GM18517 (cell line): Measurements from ENCODE around the gene R3HDM4.

Source experiments
- ATAC-seq: cut with Tn5 transposase; IDR thresholded peaks from one replicate; pipeline ENCODE4 v1.9.1; 2021; ENCODE audit warnings: mild to moderate bottlenecking, moderate library complexity; ENCODE audit not compliant: unreplicated experiment

R3HDM4 gene

DNA sequence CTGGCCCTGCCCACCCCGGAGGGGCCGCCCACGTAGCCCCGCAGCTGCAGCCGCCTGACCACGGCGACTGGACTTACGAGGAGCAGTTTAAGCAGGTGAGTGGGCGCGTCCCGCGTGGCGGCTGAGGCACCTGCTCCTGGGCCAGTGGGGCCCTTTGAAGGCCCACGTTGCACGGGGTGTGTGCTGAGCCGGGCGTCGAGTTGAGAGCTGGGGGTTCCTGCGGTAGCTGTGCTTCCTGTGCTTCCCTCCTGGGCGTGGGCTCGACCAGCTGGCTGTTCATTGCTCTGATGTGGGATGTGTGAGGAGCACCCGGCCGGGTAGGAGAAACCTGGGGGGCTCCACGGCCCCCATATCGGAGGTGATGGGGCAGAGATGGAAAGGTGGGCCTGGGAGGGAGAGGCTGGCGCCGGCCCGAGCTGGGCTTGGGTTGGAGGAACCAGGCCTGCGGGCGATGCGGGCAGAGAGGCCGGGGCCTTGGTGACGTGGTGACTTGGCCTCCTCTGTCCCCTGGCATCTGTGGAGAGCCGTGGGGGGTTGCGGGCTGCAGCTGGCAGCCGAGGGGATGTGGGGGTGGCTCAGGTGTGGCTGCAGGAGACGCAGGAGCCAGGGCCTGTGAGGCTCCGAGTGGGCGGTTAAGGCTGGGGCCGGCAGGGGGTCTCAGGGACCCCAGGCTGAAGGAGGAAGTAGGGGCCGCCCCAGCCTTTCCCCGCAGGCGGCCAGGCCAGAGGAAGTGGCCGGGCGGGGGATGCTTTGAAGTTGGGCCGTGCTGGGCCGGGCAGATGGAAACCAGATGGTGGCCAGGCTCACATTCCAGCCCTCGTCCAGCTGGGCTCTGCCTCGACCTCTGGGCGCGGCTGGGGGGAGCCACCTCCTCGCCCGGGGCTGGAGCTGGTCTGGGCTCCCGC lies 19.9 kb upstream of the R3HDM4 start:
- no peak for ATAC-seq

DNA sequence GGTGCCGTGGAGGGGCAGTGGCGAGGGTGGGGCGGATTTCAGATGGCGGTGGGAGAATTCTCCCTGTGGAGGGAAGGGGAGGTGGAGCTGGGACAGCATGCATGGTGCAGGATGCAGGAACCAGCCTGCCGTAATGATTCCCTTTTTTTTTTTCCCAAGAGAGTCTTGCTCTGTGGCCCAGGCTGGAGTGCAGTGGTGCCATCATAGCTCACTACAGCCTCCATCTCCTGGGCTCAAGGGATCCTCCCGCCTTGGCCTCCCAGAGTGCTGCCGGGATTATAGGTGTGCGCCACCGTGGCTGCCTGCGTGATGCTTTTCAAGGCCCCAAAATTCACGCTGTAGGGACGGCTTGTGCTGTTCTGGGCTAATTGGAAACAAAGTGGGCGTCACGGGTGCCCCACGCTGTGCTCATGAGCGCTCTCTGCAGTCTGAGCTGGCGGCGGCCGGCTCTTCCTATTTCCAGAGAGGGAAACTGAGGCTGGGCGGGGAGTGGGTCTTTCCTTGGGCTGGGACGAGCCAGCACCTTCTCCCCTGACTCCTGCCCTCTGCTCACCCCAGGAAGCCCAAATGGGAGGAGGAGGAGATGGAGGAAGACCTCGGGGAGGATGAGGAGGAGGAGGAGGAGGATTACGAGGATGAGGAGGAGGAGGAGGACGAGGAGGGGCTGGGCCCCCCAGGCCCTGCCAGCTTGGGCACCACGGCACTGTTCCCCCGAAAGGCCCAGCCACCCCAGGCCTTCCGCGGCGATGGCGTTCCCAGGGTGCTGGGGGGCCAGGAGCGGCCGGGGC lies 19.0 kb upstream of the R3HDM4 start:
- ATAC-seq, result no peak

DNA sequence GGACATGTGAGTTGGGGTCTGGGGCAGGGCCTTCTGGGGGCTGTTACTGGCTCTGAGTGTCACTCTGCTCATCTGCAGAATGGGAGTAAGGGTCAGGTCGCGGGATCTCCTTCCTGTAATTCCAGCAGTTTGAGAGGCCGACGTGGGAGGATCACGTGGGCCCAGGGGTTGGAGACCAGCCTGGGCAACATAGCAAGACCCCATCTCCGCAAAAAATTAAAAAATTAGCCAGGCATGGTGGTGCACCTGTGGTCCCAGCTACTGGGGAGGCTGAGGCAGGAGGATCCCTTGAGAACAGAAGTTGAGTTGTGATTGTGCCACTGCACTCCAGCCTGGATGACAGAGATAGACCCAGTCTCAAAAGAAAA lies 16.9 kb upstream of the R3HDM4 start:
- ATAC-seq, result no peak

DNA sequence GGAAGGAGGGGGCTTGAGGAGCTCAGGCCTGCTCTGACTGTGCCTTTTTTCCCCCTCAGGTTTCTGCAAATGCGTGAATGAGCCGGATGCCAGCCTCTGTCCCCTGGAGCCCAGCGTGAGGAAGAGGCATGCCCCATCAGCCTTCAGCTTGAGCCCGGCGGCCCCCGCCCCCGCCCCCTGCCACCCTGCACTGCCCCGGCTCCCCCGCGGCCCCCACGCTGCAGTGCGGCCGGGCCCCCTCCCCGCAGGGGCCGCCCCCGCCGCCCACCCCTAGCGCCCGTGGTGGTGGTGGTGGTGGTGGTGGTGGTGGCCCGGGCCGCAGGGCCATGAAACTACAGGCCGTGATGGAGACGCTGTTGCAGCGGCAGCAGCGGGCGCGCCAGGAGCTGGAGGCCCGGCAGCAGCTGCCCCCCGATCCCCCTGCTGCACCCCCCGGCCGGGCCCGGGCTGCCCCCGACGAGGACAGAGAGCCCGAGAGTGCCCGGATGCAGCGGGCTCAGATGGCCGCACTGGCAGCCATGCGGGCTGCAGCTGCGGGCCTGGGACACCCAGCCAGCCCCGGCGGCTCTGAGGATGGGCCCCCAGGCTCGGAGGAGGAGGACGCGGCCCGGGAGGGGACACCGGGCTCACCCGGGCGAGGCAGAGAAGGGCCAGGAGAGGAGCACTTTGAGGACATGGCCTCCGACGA lies 16.3 kb upstream of the R3HDM4 start:
- no peak for ATAC-seq

DNA sequence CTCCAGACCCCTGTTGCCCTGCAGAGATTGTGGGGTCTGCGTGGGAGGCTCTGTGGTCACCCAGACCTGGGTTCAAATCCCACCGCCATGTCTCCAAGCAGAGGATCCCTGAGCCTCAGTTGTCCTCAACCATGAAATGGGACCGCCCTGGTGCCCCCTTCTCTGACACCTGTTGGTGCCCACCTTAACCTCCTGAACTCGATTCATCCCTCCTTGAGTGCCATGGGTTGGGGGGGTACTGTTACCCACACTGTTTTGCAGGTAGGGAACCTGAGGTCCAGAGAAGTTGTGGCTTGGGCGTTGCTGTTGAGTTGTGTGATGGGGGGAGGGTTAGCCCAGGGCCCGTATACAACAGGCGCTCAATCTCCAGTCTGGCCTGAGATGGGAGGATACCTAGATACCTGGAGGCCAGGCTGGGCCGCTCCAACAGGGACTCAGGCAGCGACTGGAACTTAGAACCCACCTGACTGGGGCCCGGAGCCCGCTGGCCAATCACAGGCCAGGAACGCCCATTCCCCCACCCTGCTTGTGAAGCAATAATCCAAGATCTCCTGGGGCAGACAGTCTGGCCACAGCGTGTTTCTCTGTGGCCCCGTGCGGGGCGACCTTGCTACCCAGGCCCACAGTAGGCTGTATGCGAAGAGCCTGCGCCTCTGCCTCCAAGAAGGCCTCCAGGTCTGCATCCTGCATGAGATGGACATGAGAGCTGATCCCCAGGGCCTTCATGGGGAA lies 15.6 kb upstream of the R3HDM4 start:
- no peak for ATAC-seq

DNA sequence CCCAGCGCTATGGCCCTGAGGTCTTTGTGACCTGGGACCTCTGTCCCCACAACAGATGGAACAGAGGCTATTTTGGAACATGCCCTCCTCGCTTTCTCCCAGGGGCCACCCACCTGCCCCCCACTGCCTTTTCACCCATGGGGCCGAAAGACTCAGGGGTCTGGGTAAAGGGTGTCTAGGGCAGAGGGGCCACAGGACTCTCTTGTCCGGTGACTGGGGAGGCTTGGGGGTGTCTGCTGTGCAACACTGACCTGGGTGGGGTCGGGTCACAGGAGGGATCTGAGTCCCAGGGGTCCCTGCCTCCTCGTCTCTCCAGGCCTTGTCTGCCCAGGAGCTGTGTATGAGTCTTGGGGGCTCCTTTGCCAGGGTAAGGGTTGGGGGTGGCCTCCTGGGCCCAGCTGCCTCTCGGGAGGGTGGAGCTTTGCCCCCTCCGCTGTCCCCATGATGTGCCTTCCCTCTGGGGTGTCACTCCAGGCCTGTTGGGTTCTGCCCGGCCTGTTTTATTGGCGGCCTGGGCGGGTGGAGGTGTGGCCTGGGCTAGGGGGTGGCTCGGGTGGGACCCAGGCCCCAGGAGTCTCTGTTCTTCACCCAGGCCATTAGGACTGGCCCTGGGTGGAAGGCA lies 14.9 kb upstream of the R3HDM4 start:
- ATAC-seq, result no peak

DNA sequence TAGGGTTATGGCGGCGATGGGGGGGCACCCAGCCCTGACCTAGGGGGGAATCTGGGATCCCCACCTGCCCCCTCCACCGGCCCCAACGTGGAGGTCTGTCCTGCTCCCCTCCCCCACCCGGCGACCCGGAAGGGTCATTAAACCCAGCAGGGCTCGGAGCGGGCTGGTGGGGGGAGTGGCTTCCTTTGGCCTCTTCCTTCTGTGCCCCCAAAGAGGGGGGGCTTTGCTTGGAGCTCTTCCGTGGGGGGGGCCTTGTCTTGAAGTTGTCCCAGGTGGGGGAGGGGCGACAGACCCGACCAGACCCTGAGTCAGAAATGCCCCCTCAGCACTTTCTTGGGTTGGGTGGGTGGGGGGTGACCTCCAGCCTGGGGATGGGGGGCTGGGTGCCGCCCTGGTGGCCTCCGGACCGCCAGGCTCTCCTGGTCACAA lies 14.3 kb upstream of the R3HDM4 start:
- ATAC-seq, result no peak

DNA sequence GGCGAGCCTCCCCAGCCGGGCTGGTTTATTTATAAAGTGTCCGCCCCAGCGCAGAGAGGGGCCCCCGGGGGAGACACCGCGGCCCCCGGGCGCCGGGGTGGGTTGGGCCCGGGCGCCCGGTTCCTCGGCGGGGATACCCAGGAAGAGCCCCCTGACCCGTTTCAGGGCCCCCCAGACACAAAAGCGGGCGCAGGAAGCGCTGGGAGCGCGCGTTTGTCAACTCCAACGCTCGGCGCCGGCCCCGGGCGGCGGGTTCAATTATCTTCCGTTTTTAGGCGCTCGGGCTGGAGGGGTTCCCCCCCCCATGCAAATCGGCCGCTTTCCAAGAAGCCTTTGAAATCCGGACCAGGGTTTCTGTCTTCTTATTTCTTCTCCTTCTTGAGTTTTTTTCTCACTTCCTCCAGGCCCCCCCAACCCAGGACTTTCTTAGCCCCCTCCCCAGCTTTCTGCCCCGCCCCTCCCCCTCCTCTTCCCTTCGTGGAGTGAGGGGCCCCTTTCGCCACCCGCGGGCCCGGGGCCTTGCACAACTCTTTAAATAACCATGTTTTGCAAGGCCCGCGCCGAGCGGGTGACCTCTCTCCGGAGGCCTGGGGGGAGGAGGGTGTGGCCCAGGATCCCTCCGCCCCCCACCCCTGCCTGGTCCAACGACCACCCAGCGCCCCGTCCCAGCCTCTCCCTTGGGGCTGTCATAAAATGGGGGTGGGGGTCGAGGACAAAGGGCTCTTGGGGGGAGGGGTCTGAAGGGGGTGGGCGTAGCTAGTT lies 13.8 kb upstream of the R3HDM4 start:
- no peak for ATAC-seq

DNA sequence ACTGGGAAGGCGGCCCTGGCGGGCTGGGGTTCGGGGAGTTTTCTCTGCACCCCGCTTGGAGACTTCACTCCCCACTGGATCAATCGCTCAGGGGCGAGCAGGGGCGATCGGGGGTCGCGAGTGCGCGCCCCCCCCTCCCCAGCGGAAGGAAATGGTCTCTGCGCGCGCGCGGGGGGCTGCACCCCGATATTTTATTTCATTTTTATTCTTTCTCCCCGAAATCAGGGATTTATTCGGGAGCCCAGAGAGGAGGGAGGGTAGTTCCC lies 13.2 kb upstream of the R3HDM4 start:
- ATAC-seq, result no peak

DNA sequence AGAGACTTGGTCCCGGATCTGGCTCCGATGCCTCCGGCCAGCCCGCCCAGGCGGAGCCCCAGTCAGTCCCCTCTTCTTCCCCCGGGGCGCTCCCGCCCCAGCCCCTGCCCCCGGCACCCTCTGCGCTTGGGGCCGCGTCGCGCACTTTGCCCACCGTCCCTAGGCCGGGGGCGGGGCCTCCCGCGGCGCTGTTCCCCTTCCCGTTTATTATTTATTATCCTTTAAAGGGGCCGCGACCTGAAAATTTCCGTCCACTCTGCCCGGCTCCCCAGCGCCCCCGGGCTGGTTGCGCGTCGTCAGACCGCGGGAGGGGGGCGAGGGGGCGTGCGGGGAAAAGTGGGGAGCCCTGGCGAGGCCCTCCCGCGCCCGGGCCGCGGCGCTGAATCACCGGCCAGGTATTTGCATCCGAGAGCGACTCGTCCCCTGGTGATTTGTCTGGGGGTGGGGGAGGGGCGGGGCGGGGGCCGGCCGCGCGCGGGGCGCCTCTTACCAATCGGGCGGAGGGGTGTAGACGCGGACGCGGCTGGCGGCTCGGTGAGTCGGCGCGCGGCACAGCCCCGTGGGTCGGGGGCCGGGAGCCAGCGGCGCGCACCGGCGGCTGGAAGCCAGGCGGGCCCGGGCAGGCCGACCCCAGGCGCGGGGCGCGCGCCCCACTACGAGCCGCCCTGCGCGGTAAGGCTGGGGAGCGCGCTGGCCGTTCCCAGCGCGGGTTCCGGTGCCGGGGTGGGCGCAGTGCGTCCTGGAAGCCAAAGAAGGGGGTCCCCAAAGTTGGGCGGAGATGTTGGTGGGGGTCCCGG lies 12.7 kb upstream of the R3HDM4 start, which contains the start of gene ARID3A:
Gene ARID3A, plus strand, starts transcription at position 510 of the 797 bp plus-strand sequence. CDS start 3,494 bp downstream, outside the sequence.
- ATAC-seq, result peak; percentile 54

DNA sequence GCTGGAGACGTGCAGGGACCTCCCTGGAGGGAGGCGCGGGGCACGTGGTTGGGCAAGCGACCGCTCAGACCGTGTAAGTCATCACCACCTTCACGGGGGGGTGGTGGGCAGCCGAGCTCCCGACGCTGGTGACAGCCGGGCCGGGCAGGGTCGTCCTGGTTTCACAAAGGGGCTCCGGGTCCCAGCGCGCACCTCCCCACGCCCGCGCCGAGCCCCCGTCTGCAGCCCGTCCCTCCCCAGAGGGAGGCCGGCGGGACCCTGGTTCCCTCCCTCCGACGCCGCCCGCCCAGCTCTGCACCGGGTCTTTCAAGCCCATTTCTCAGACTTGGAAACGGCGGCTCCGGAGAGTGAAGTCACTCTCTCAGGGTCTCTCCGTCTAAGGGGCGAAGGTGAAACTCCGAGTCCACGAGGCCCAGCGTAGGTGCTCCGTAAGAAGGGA lies 12.1 kb upstream of the R3HDM4 start:
- ATAC-seq, result peak; percentile 41

DNA sequence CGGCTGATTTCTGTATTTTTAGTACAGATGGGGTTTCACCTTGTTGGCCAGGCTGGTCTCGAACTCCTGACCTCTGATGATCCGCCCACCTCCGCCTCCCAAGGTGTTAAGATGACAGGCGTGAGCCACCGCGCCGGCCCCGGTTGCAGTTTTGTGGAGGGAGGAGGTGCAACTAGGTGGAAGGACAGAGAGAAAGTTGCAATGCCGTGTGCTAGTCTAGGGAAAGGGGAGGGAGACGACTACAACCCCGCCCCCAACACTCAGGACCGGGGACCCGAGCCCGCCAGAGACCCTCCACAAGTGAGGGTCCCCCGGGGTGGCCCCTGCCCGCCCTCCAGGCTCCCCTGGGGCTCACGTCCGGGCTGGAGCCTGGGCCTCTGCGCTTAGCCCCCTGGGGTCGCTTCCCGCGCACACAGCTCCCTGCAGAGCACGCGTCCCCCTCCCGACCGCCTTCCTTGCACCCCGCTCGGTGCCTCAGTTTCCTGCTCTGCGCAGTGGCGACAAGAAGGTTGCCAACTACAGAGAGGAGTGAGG lies 11.6 kb upstream of the R3HDM4 start:
- no peak for ATAC-seq

DNA sequence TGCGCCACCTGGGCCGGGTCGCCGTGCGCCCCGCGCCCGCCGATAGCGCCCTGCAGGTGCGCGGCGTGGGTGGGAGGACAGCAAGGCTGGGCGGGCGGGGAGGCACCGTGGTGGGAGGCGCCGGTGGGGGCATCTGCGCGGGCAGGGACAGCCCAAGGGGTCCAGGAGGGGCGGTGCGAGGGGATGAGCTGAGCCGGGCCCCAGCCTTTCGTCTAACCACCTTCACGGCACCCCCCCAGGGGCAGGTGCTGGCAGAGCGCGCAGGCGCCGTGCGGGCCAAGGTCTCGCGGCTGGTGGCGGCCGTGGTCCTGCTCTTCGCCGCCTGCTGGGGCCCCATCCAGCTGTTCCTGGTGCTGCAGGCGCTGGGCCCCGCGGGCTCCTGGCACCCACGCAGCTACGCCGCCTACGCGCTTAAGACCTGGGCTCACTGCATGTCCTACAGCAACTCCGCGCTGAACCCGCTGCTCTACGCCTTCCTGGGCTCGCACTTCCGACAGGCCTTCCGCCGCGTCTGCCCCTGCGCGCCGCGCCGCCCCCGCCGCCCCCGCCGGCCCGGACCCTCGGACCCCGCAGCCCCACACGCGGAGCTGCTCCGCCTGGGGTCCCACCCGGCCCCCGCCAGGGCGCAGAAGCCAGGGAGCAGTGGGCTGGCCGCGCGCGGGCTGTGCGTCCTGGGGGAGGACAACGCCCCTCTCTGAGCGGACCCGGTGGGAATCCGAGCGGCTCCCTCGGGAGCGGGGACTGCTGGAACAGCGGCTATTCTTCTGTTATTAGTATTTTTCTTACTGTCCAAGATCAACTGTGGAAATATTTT lies 7.2 kb upstream of the R3HDM4 start:
- ATAC-seq, result no peak

DNA sequence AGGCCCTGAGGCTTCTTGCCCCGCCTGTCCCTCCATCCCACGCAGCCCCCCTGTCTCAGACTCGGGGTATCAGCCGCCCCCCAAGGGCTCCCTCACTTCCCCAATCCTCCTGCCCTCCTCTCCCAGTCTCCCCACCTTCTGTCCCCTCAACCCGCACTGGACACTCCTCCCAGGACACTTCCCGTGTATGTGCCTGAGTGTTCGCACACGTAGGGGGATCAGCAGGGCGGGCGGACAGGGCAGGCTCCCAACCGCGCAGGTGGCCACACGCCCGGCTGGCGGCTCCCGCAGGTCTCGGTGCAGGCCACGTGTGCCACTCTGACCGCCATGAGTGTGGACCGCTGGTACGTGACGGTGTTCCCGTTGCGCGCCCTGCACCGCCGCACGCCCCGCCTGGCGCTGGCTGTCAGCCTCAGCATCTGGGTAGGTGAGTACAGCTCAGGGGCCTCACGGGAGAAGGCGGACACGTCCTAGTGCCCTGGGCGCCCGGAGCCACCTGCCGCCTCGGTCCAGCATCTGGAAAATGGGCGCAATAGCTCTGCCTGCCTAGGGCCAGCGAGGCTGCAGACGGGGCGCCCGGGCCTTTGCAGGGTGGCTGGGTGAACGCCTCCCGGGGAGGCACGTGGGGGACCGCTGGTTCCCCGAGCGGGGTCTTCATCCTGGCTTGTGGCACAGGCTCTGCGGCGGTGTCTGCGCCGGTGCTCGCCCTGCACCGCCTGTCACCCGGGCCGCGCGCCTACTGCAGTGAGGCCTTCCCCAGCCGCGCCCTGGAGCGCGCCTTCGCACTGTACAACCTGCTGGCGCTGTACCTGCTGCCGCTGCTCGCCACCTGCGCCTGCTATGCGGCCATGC lies 6.4 kb upstream of the R3HDM4 start:
- ATAC-seq, result no peak

DNA sequence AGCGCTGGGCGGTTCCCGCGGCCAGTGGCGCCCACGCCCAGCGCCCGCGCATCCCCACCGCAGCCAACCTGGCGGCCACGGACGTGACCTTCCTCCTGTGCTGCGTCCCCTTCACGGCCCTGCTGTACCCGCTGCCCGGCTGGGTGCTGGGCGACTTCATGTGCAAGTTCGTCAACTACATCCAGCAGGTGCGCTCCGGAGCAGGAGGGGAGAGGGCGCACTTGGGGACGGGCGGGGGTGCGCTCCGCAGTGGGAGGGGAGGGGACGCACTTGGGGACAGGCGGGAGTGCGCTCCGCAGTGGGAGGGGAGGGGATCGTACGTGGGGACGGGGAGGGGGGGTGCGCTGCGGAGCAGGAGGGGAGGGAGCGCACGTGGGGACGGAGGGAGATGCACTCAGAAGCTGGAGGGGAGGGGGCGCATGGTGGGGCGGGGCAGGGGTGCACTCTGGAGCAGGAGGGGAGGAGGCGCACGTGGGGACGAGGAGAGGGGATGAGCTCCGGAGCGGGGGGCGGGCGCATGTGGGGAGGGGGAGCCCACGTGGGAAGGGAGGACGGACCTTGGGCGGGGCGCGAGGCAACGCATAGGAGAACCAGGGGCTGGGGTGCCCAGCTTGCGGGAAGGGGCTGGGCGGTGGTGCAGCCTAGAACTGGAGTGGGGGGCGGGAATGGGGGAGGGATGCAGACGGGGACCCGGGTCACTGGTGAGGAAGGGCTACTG lies 5.6 kb upstream of the R3HDM4 start:
- ATAC-seq, result no peak

DNA sequence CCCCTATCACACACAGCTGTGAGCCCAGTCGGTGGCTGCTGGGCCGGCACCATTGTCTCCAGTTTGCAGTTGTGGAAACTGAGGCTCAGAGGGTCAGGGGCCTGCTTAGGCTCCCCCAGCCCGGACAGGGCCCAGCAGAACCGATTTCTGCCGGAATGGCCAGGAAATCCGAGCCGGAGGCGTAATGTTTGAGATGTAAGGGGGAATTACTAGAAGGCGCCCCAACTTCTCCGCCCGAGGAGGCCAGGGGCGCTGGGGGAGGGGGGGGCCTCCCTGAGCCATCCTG lies 5.1 kb upstream of the R3HDM4 start:
- ATAC-seq, result no peak
